Panc1 (cell line): ENCODE measurements around the gene PCP4L1.

Experiments used
- SIN3A ChIP-seq: IDR thresholded peaks from 2 replicates; pipeline ENCODE4 v1.6.1; 2012; ENCODE audit warnings: low read depth, mild to moderate bottlenecking, low read length, moderate library complexity, borderline replicate concordance; ENCODE audit not compliant: insufficient read depth
- TF ChIP-seq, protein P1 (sequence below): fragments of 450-650 bp; IDR thresholded peaks from 2 replicates; pipeline ENCODE4 v1.5.1; 2017; ENCODE audit warnings: mild to moderate bottlenecking

DNA sequence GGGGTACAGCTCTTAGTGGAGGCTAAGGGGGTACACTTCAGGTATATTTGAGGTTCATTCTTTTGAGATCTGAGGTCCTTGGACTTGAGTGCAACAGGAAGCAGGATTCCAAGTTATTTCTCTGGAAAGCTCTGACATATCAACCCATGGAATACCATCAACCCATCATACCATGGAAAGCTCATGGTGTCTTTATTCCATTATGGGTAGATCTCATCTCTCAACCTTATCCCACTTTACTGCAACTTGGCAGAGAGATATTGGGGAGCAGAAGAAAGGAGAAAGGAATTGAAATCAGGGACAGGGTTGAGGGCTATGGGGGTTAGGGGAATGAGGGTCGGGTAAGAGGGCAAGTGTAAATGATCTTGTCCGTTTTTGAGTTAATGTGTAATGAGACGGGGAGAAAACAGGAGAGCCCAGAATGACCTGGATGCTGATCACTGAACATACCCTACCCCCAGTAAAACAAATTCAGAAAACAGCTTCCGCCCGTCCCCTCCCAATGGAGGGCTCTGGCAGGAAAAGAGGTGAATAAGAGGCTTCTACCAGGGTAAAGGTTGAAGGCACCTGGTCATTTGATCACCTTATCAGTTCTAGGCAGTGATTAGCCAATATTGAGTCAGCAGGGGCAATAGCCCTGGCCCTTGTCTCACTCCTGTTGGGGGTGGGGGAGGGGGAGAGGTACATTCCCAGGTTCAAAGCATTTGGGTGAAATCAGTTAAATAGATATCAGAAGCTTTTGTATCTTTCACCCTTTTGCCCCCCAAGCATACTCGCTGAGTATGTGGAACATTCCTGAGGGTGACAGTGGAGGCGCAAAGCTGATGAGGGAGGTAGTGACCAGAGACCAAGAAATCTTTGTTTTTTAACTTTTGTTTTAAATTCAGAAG, 34.5 kb upstream of the PCP4L1 start:
- TF ChIP-seq, protein P1, sequence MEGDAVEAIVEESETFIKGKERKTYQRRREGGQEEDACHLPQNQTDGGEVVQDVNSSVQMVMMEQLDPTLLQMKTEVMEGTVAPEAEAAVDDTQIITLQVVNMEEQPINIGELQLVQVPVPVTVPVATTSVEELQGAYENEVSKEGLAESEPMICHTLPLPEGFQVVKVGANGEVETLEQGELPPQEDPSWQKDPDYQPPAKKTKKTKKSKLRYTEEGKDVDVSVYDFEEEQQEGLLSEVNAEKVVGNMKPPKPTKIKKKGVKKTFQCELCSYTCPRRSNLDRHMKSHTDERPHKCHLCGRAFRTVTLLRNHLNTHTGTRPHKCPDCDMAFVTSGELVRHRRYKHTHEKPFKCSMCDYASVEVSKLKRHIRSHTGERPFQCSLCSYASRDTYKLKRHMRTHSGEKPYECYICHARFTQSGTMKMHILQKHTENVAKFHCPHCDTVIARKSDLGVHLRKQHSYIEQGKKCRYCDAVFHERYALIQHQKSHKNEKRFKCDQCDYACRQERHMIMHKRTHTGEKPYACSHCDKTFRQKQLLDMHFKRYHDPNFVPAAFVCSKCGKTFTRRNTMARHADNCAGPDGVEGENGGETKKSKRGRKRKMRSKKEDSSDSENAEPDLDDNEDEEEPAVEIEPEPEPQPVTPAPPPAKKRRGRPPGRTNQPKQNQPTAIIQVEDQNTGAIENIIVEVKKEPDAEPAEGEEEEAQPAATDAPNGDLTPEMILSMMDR: no peak
- TF ChIP-seq SIN3A: no peak
